ENCODE results near the gene NFYB.
"Not testable (repeated sequence)": the region's sequence is repeated elsewhere in the genome, so short reads cannot be mapped to it uniquely, and the experiment has no call there.

The NFYB gene

DNA sequence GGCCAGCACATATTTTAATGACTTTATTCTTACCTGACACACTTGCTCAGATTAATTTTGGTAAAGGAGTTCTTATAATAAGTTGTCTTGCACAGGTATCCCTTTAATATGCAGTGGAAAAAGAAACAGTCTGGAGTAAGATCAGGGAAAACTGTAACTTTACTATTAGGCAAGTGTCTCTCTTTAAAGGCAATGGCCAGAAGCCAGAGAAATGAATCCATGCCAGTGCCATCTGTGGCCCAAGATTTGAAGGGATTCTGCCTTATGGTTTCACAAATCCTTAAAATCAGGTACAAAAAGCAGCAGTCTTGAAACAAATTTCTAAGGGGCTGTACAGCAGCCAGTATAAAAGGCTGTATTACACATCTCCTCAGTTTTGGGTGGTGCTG lies 22.4 kb downstream of the NFYB start:
- DNase-seq (ENCODE audit: low spot score) = peak; percentile 14

DNA sequence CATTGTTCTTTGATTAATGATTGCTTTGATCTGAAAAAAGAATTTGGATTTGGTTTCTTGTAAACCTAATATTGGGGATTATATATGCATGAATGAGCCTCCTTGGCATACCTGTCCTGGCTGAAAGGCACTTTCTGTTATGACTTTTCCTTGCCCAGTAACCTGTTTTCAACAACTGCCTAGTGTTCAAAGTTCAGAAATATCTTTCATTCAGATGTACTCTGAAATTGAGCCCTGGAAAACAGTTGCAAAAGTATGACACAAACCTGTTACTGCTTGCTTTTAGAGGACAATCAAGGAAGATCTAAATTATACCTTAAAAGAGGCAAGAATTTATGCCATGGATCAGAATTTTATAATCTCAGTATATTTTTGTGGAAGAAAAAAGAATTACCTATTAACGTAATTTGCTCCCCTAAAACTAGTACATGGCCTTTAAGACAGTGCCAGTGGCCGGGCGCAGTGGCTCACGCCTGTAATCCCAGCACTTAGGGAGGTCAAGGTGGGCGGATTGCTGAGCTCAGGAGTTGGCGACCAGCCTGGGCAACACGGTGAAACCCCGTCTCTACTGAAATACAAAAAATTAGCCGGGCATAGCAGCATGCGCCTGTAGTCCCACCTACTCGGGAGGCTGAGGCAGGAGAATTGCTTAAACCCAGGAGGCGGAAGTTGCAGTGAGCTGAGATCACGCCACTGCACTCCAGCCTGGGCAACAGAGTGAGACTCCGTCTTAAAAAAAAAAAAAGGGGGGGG lies 23.0 kb downstream of the NFYB start:
- not testable (repeated sequence) for DNase-seq (ENCODE audit: low spot score)

DNA sequence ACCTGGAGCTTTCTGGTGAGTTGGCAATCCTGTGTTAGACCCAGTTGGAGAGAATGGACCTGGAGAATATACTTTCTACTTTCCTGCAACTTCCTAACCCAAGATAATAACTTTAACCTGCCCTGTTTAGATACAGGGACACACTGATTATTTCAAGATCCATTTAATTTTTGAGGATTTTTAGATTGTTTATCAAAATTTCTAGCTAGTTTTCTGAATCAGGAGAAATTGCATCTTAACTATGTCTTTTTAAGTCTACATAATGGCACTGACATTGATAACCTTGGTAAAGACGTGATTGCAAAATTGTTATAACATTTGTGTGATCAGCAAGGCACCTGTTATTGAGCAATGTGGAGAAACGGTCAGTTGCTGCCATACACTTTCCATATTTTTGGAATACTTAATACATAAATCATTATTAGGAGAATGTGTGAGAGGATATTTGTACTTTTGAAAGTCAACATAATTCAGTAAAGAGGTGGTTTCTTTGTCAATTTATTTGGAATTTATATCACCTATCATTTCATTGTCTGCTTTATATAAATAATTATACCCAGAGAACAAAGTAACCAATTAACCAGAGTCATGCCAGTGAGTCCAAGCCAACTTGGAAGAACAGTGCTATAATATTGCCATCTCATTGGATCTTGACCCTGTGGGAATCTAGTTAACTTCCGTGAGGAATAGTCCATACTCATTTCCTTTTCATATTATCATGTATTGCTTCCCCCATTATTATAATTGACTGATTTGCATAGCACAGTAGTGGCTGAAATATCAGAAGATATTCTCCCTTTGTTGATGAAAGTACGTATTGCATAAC lies 28.4 kb downstream of the NFYB start:
- DNase-seq (ENCODE audit: low spot score) = no peak

GRCh38 chr12:104108755-104109445 lies 29.1 kb downstream of the NFYB start:
- DNase-seq (ENCODE audit: low spot score) = peak; percentile 79

GRCh38 chr12:104106965-104107364 lies 31.0 kb downstream of the NFYB start:
- DNase-seq (ENCODE audit: low spot score) = no peak

GRCh38 chr12:104105461-104105860 lies 32.5 kb downstream of the NFYB start:
- no peak for DNase-seq (ENCODE audit: low spot score)

- no peak for DNase-seq (ENCODE audit: low spot score)
Observed at GRCh38 chr12:104097954-104098353, 40.1 kb downstream of the NFYB start.

GRCh38 chr12:104095289-104095688 lies 42.7 kb downstream of the NFYB start:
- no peak for DNase-seq (ENCODE audit: low spot score)

GRCh38 chr12:104094284-104094683 lies 43.7 kb downstream of the NFYB start:
- DNase-seq (ENCODE audit: low spot score) = no peak

GRCh38 chr12:104091136-104091535 lies 46.9 kb downstream of the NFYB start:
- DNase-seq (ENCODE audit: low spot score) = no peak

DNA sequence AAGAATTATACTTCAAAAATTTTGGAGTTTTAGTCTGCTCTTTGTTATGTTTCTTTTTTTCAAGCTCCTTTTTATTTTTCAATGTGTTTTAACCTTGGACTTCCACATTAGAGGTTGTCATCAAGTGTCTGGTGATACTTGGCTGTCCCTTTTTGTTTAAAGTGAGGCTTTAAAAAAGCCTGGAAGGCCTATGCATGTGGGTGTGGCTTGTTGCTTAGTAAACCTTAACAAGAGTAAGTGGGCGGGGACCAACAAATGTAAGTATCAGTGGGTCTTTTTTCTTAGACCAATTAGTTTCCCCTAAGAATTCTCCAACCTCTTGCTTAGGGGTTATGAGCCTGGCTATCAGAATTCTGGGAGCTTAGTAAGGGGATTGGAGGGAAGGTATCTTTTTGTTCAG lies 47.3 kb downstream of the NFYB start:
- DNase-seq (ENCODE audit: low spot score) = no peak

- no peak for DNase-seq (ENCODE audit: low spot score)
Observed at GRCh38 chr12:104083769-104084475, 54.1 kb downstream of the NFYB start.

GRCh38 chr12:104080764-104081163 lies 57.2 kb downstream of the NFYB start:
- no peak for DNase-seq (ENCODE audit: low spot score)

GRCh38 chr12:104079024-104079423 lies 59.0 kb downstream of the NFYB start:
- DNase-seq (ENCODE audit: low spot score) = no peak

DNA sequence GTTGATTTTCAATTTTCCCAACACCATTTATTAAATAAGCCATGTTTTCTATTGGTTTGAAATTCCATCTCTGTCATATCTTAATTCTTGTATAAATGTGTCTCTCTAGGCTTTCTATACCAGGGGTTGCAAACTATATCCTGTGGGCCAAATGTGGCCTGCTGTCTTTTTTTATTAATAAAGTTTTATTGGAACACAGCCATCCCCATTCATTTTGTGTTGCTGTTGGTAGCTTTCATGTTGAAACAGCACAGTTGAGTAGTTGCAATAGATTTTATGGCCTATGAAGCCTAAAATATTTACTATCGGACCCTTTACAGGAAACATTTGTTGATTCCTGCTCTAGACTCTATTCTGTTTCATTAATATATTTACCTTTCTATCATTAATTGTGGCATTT lies 64.3 kb downstream of the NFYB start:
- no peak for DNase-seq (ENCODE audit: low spot score)

- no peak for DNase-seq (ENCODE audit: low spot score)
Observed at GRCh38 chr12:104072099-104072498, 65.9 kb downstream of the NFYB start.
